H1 (cell line): ENCODE data around the gene THG1L. TPM values are rescaled to one million over a fixed set of nuclear protein-coding genes. Genes with fewer than 3 reads are reported as not detected.

Source experiments
- CTCF ChIA-PET: fragments of 300-600 bp; sonication (Branson Sonifier 250); formaldehyde crosslinking; loops from one replicate; lab custom pipeline; 2021; ENCODE audit not compliant: partially characterized antibody; lab: Charles Lee
- POLR2A ChIA-PET: fragments of 300-600 bp; sonication (Branson Sonifier 250); formaldehyde crosslinking; loops from one replicate; lab custom pipeline; 2021; ENCODE audit warnings: inconsistent platforms; ENCODE audit not compliant: partially characterized antibody; lab: Charles Lee
- DNase-seq, 2 experiments: peaks; one replicate each; pipeline versions ENCODE4 v3.0.0 to v3.0.0-alpha.2; 2010 to 2022; ENCODE audit warnings: low spot score in 2 of 2, low read depth in 1 of 2, mixed read lengths in 1 of 2
- FAIRE-seq: peaks from 2 replicates; lab custom pipeline; 2011; peaks lifted over from hg19 to GRCh38; lab: Jason Lieb, UNC
- H2AFZ ChIP-seq: 2 replicates; pipeline ENCODE4 v1.8.1; 2012; ENCODE audit warnings: low read length, inconsistent platforms
- H2AK5ac ChIP-seq: 2 replicates; pipeline ENCODE4 v1.6.1; 2013; ENCODE audit warnings: low read depth, low read length
- H2BK120ac ChIP-seq: replicated peaks from 2 replicates; pipeline ENCODE3; 2013; ENCODE audit warnings: low read depth, low read length, inconsistent platforms
- H2BK12ac ChIP-seq: 2 replicates; pipeline ENCODE4 v1.6.1; 2013; ENCODE audit warnings: low read depth, low read length
- H2BK15ac ChIP-seq: 2 replicates; pipeline ENCODE4 v1.6.1; 2013; ENCODE audit warnings: low read length
- H2BK20ac ChIP-seq: 2 replicates; pipeline ENCODE4 v1.6.1; 2013; ENCODE audit warnings: low read length
- H2BK5ac ChIP-seq: 2 replicates; pipeline ENCODE4 v1.6.1; 2013; ENCODE audit warnings: low read depth, low read length
- H3K14ac ChIP-seq: 2 replicates; pipeline ENCODE4 v1.6.1; 2013; ENCODE audit warnings: inconsistent platforms; ENCODE audit not compliant: insufficient read length
- H3K18ac ChIP-seq: 2 replicates; pipeline ENCODE4 v1.6.1; 2013; ENCODE audit warnings: low read length; ENCODE audit errors: extremely low read depth
- H3K23ac ChIP-seq: 2 replicates; pipeline ENCODE4 v1.6.1; 2013; ENCODE audit warnings: inconsistent platforms; ENCODE audit not compliant: insufficient read length
- H3K23me2 ChIP-seq: 2 replicates; pipeline ENCODE4 v1.6.1; 2013; ENCODE audit warnings: low read depth, low read length
- H3K27ac ChIP-seq: 2 replicates; pipeline ENCODE4 v1.6.1; 2011; ENCODE audit warnings: low read depth, low read length, inconsistent platforms
- H3K27me3 ChIP-seq, 4 experiments: replicated peaks in 1 of 4; 1 replicate in 1 of 4; 2 replicates in 3 of 4; pipeline versions ENCODE4 v1.6.1 to v1.8.1; 2011 to 2013; ENCODE audit warnings: low read length in 3 of 4, mild to moderate bottlenecking in 3 of 4, inconsistent platforms in 2 of 4, mixed read lengths in 2 of 4, moderate library complexity in 1 of 4; ENCODE audit not compliant: control insufficient read depth in 3 of 4, insufficient read depth in 3 of 4; ENCODE audit errors: extremely low read depth in 1 of 4
- H3K36me3 ChIP-seq, 4 experiments: 2 replicates each; pipeline versions ENCODE4 v1.6.1 to v1.8.1; 2011 to 2013; ENCODE audit warnings: mild to moderate bottlenecking in 4 of 4, low read length in 3 of 4, moderate library complexity in 2 of 4, control low read depth in 1 of 4, inconsistent platforms in 1 of 4; ENCODE audit not compliant: insufficient read depth in 4 of 4, control insufficient read depth in 2 of 4
- H3K4ac ChIP-seq: replicated peaks from 2 replicates; pipeline ENCODE3; 2013; ENCODE audit warnings: low read length, low read depth, mixed read lengths, inconsistent platforms; ENCODE audit not compliant: insufficient read length
- H3K4me1 ChIP-seq, 4 experiments: replicated peaks in 1 of 4; 1 replicate in 1 of 4; 2 replicates in 3 of 4; pipeline versions ENCODE4 v1.6.1 to v1.8.1; 2011 to 2013; ENCODE audit warnings: low read length in 3 of 4, inconsistent platforms in 2 of 4, mixed read lengths in 1 of 4; ENCODE audit not compliant: insufficient read depth in 4 of 4, control insufficient read depth in 3 of 4
- H3K4me2 ChIP-seq, 2 experiments: 2 replicates each; pipeline versions ENCODE4 v1.6.1 to v1.8.1; 2011 to 2013; ENCODE audit warnings: low read depth in 2 of 2, low read length in 2 of 2, control low read depth in 1 of 2, inconsistent platforms in 1 of 2, mild to moderate bottlenecking in 1 of 2; ENCODE audit not compliant: insufficient read depth in 1 of 2
- H3K4me3 ChIP-seq, 4 experiments: fragments of 200-600, 300-600 bp in 1 of 4; sonication (generic), shearing (Covaris generic), sonication (Bioruptor Twin) in 1 of 4; 2 replicates each; pipeline versions ENCODE4 v1.5.1 to v1.8.1; 2011 to 2016; ENCODE audit warnings: low read length in 4 of 4, low read depth in 3 of 4, control low read depth in 2 of 4, inconsistent platforms in 2 of 4, mild to moderate bottlenecking in 2 of 4, mixed read lengths in 1 of 4, moderate library complexity in 1 of 4; ENCODE audit not compliant: insufficient read depth in 2 of 4; ENCODE audit errors: extremely low read depth in 1 of 4
- H3K56ac ChIP-seq: replicated peaks from 2 replicates; pipeline ENCODE3; 2013; ENCODE audit warnings: low read depth, mild to moderate bottlenecking, mixed read lengths, low read length, inconsistent platforms; ENCODE audit not compliant: insufficient read length
- H3K79me1 ChIP-seq: 2 replicates; pipeline ENCODE4 v1.6.1; 2013; ENCODE audit warnings: low read depth, low read length, control low read depth
- H3K79me2 ChIP-seq, 2 experiments: 2 replicates each; pipeline versions ENCODE4 v1.6.1 to v1.8.1; 2012 to 2013; ENCODE audit warnings: low read length in 2 of 2, mild to moderate bottlenecking in 2 of 2, inconsistent platforms in 1 of 2; ENCODE audit not compliant: insufficient read depth in 2 of 2, control insufficient read depth in 1 of 2
- H3K9ac ChIP-seq, 4 experiments: replicated peaks in 1 of 4; 1 replicate in 1 of 4; 2 replicates in 3 of 4; pipeline versions ENCODE4 v1.6.1 to v1.8.1; 2011 to 2013; ENCODE audit warnings: low read depth in 3 of 4, low read length in 3 of 4, control low read depth in 2 of 4, mild to moderate bottlenecking in 2 of 4, moderate library complexity in 2 of 4, inconsistent platforms in 1 of 4; ENCODE audit errors: extremely low read depth in 1 of 4
- H3K9me3 ChIP-seq, 2 experiments: 2 replicates each; pipeline versions ENCODE4 v1.6.1 to v1.8.1; 2012 to 2013; ENCODE audit warnings: mild to moderate bottlenecking in 2 of 2, moderate library complexity in 2 of 2, control low read depth in 1 of 2, inconsistent platforms in 1 of 2, low read depth in 1 of 2, low read length in 1 of 2, mixed read lengths in 1 of 2; ENCODE audit not compliant: insufficient read depth in 2 of 2
- H4K20me1 ChIP-seq, 2 experiments: replicated peaks in 1 of 2; 2 replicates each; pipeline versions ENCODE3 to v1.8.1; 2011 to 2013; ENCODE audit warnings: inconsistent platforms in 2 of 2, low read length in 2 of 2, mild to moderate bottlenecking in 1 of 2; ENCODE audit not compliant: insufficient read depth in 2 of 2, control insufficient read depth in 1 of 2
- H4K5ac ChIP-seq: 2 replicates; pipeline ENCODE4 v1.6.1; 2013; ENCODE audit warnings: low read length, low read depth, mixed read lengths, inconsistent platforms; ENCODE audit not compliant: insufficient read length
- H4K8ac ChIP-seq: 2 replicates; pipeline ENCODE4 v1.8.0; 2013; ENCODE audit warnings: mild to moderate bottlenecking, moderate library complexity, low read length, inconsistent platforms; ENCODE audit not compliant: insufficient read depth; ENCODE audit errors: extremely low read depth
- H4K91ac ChIP-seq: replicated peaks from 2 replicates; pipeline ENCODE3; 2013; ENCODE audit warnings: low read length, mixed read lengths, inconsistent platforms; ENCODE audit not compliant: insufficient read length
- BCL11A ChIP-seq, 2 experiments: IDR thresholded peaks; one replicate each; pipeline ENCODE4 v1.6.1; 2011; ENCODE audit warnings: low read depth in 2 of 2, low read length in 2 of 2, mild to moderate bottlenecking in 2 of 2
- CBX8 ChIP-seq: fragments of 300-800, 300-1000 bp; sonication (generic); IDR thresholded peaks from 2 replicates; pipeline ENCODE4 v1.7.1; 2016; ENCODE audit warnings: low read depth, low read length, borderline replicate concordance
- CTBP2 ChIP-seq: IDR thresholded peaks from 2 replicates; pipeline ENCODE4 v1.7.0; 2011; ENCODE audit warnings: borderline replicate concordance, mild to moderate bottlenecking, moderate library complexity, mixed read lengths, low read length; ENCODE audit not compliant: insufficient read depth, insufficient read length
- JUND ChIP-seq: IDR thresholded peaks from 2 replicates; pipeline ENCODE4 v1.6.1; 2011; ENCODE audit warnings: mild to moderate bottlenecking, improper control_type of control experiment, low read length
- MAX ChIP-seq: IDR thresholded peaks from 2 replicates; pipeline ENCODE4 v1.6.1; 2012; ENCODE audit warnings: inconsistent platforms
- NRF1 ChIP-seq: IDR thresholded peaks from 2 replicates; pipeline ENCODE4 v1.6.1; 2011; ENCODE audit warnings: mild to moderate bottlenecking, low read depth, low read length, improper control_type of control experiment
- POLR2A ChIP-seq, 2 experiments: IDR thresholded peaks; 1 replicate in 1 of 2; 2 replicates in 1 of 2; pipeline ENCODE4 v1.6.1; 2011; ENCODE audit warnings: low read depth in 2 of 2, low read length in 2 of 2, mild to moderate bottlenecking in 2 of 2; ENCODE audit errors: control extremely low read depth in 1 of 2
- POLR2AphosphoS5 ChIP-seq: IDR thresholded peaks from 2 replicates; pipeline ENCODE4 v1.6.1; 2011; ENCODE audit warnings: low read depth, low read length
- RAD21 ChIP-seq, 2 experiments: IDR thresholded peaks in 1 of 2; conservative IDR thresholded peaks in 1 of 2; 2 replicates each; pipeline ENCODE4 v1.6.1; 2011; ENCODE audit warnings: low read depth in 2 of 2, low read length in 2 of 2, improper control_type of control experiment in 1 of 2, inconsistent platforms in 1 of 2, mild to moderate bottlenecking in 1 of 2, moderate library complexity in 1 of 2
- SIX5 ChIP-seq: IDR thresholded peaks from 2 replicates; pipeline ENCODE4 v1.6.1; 2011; ENCODE audit warnings: mild to moderate bottlenecking, low read depth, low read length
- SRF ChIP-seq: IDR thresholded peaks from 2 replicates; pipeline ENCODE4 v1.6.1; 2011; ENCODE audit warnings: mild to moderate bottlenecking, low read depth, low read length, moderate library complexity
- TBP ChIP-seq: IDR thresholded peaks from 2 replicates; pipeline ENCODE4 v1.6.1; 2011; ENCODE audit warnings: low read depth, low read length, improper control_type of control experiment
- USF2 ChIP-seq: IDR thresholded peaks from 2 replicates; pipeline ENCODE4 v1.6.1; 2011; ENCODE audit warnings: low read length, improper control_type of control experiment
- WGBS, 2 experiments: shearing (Covaris generic) in 1 of 2; methylation state at CpG; one replicate each; pipeline versions ENCODE4 v1.1.6 to v1.1.7; 2013 to 2015; ENCODE audit warnings: low lambda C conversion rate in 2 of 2, mixed read lengths in 2 of 2, inconsistent platforms in 1 of 2, low coverage in 1 of 2, missing lambda C conversion rate in 1 of 2; ENCODE audit not compliant: insufficient replicate concordance in 2 of 2, insufficient coverage in 1 of 2, insufficient read length in 1 of 2; ENCODE audit errors: extremely low coverage in 1 of 2, missing lambda C conversion rate in 1 of 2; 5-methylcytosine and 5-hydroxymethylcytosine counted together
- polyA plus RNA-seq, 7 experiments: library from polyadenylated mRNA; depleted of rRNA in 3 of 7; stranded (reverse) in 5 of 7; unstranded in 2 of 7; fragments of >200 nt in 5 of 7; fragments of 200-250 nt in 2 of 7; gene quantifications; 1 replicate in 5 of 7; 2 replicates in 1 of 7; 4 replicates in 1 of 7; pipeline versions ENCODE4 v1.2.1 to v1.2.3, GENCODE V29; 2011 to 2013; ENCODE audit warnings: missing spikeins in 2 of 7, mixed read lengths in 2 of 7
- total RNA-seq: library from RNA; stranded (reverse); fragmentation: NEBNext Ultra II Directional; extraction: Animal tissue kit (Norgen Biotek cat#: 25700); gene quantifications from 2 replicates; pipeline ENCODE4 v1.2.1, GENCODE V29; 2021

THG1L gene
- total and polyA plus RNA-seq, 2 of the 8 experiments (the other 6 are each of a cell fraction or from before 2014, with no cell fraction given), result 8.1 to 12.4 TPM

DNA sequence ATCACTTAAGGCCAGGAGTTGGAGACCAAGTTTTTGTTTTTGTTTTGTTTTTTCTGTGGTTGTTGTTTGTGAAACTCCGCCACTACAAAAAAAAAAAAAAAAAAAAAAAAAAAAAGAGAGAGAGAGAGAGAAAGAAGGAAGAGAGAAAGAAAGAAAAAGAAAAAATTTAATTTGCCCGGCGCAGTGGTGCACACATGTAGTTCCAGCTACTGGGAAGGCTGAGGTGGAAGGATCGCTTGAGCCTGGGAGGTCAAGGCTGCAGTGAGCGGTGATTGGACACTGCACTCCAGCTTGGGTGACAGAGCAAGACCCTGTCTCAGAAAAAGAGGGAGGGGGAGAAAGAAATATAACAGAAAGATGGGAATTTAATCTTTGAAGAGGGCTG, 902 bp downstream of the THG1L start:
- Histone ChIP-seq H3K56ac (no peak overlapping the region), H3K23me2 (peaks cover 4% of the 10 kb centered on the region; the same call in 1 of the 2 replicates), H2BK15ac (no peak overlapping the region), H4K20me1 (no peaks in the 10 kb centered on the region), H3K4me1 (no peaks in the 10 kb centered on the region), H3K27me3 (no peaks in the 10 kb centered on the region), H3K79me1 (no peaks in the 10 kb centered on the region), H4K8ac (no peak overlapping the region), H2BK20ac (no peak overlapping the region), H3K18ac (no peak overlapping the region), H4K91ac (no peak overlapping the region), H3K79me2 (no peaks in the 10 kb centered on the region; a peak in 1 of 4 replicates), H2BK5ac (no peak overlapping the region), H3K9me3 (no peaks in the 10 kb centered on the region), H4K5ac (no peak overlapping the region), H3K14ac (no peak overlapping the region), H3K4me3 (peak overlapping the region in 2 of 4 experiments; percentile 79 to 98; a peak in 3 of 8 replicates), H3K27ac (no peak overlapping the region), H2AFZ (no peak overlapping the region), H2AK5ac (no peak overlapping the region), H2BK12ac (no peak overlapping the region), H3K23ac (no peak overlapping the region), H3K4ac (no peak overlapping the region), H3K9ac (no peak overlapping the region; a peak in 1 of 7 replicates), H3K36me3 (peaks cover 0 to 32% (median 6%) of the 10 kb centered on the region in 4 experiments; a peak in 5 of 8 replicates), H3K4me2 (peak overlapping the region; percentile 70 to 77), H2BK120ac (no peak overlapping the region)
- FAIRE-seq, result no peak
- ChIA-PET POLR2A (interaction anchor here (1.0 to 1.8 kb wide), 7 partner anchors 10 to 263 kb away, joined by 3 to 10 read pairs (median 4); partner anchors contain the start of gene LSM11), CTCF (interaction anchor here (0.9 to 1.8 kb wide), 5 partner anchors 11 to 390 kb away, joined by 3 to 9 read pairs (median 4); partner anchors contain the start of gene LSM11)
- DNase-seq, result no peak
- WGBS, 2 experiments, result 89% methylated on average over 5 of the region's 5 CpGs; no CpG with 5 or more reads in 1 of the 2 experiments
- TF ChIP-seq BCL11A (IDR thresholded peaks at IDR 0.05; ENCODE audit: low read depth in 2 of 2, low read length in 2 of 2) (no peak), RAD21 (IDR thresholded peaks at IDR 0.05 in 1 of 2, conservative IDR thresholded peaks at IDR 0.05 in 1 of 2; ENCODE audit: low read depth in 2 of 2, low read length in 2 of 2) (no peak), JUND (no peak), CBX8 (no peak), SRF (no peak), POLR2AphosphoS5 (no peak), CTBP2 (no peak), SIX5 (no peak), TBP (no peak), NRF1 (no peak), POLR2A (IDR thresholded peaks at IDR 0.05; ENCODE audit: control extremely low read depth in 1 of 2, low read depth in 2 of 2, low read length in 2 of 2) (no peak), MAX (no peak), USF2 (no peak)
